ENCODE results near the gene DCLK1.

DCLK1 gene

GRCh38 chr13:36131222-36131930 is at the start of gene DCLK1:
DCLK1 (minus strand) TSS chr13:36131382.
- DNase-seq: no peak

GRCh38 chr13:36175621-36176020 is 44.4 kb upstream of the DCLK1 start:
- no peak for DNase-seq

- DNase-seq: no peak
Observed at GRCh38 chr13:36174923-36175322, 43.7 kb upstream of the DCLK1 start.

GRCh38 chr13:36173571-36174322 is 42.6 kb upstream of the DCLK1 start:
- DNase-seq: no peak

- no peak for DNase-seq
Observed at GRCh38 chr13:36166046-36166445, 34.9 kb upstream of the DCLK1 start.

- DNase-seq: no peak
Observed at GRCh38 chr13:36163809-36164308, 32.7 kb upstream of the DCLK1 start.

- no peak for DNase-seq
Observed at GRCh38 chr13:36163286-36163685, 32.1 kb upstream of the DCLK1 start.

GRCh38 chr13:36160297-36160696 is 29.1 kb upstream of the DCLK1 start:
- no peak for DNase-seq

- DNase-seq: no peak
Observed at GRCh38 chr13:36158611-36159010, 27.4 kb upstream of the DCLK1 start.

- no peak for DNase-seq
Observed at GRCh38 chr13:36157480-36157879, 26.3 kb upstream of the DCLK1 start.

- no peak for DNase-seq
Observed at GRCh38 chr13:36154567-36155291, 23.5 kb upstream of the DCLK1 start.

- DNase-seq: no peak
Observed at GRCh38 chr13:36151591-36151990, 20.4 kb upstream of the DCLK1 start.

- DNase-seq: no peak
Observed at GRCh38 chr13:36148446-36148845, 17.3 kb upstream of the DCLK1 start.

- DNase-seq: no peak
Observed at GRCh38 chr13:36147330-36147729, 16.1 kb upstream of the DCLK1 start.

- no peak for DNase-seq
Observed at GRCh38 chr13:36146511-36147269, 15.5 kb upstream of the DCLK1 start.

GRCh38 chr13:36143738-36144137 is 12.6 kb upstream of the DCLK1 start:
- no peak for DNase-seq

- DNase-seq: no peak
Observed at GRCh38 chr13:36142735-36143134, 11.6 kb upstream of the DCLK1 start.

GRCh38 chr13:36135876-36136275 is 4.7 kb upstream of the DCLK1 start:
- DNase-seq: no peak

GRCh38 chr13:36134632-36135031 is 3.5 kb upstream of the DCLK1 start:
- DNase-seq: no peak

- no peak for DNase-seq
Observed at GRCh38 chr13:36133950-36134626, 2.9 kb upstream of the DCLK1 start.

GRCh38 chr13:36132376-36132775 is 1.2 kb upstream of the DCLK1 start:
- DNase-seq: no peak

GRCh38 chr13:36131931-36132297 is 732 bp upstream of the DCLK1 start:
- no peak for DNase-seq

Measured in activated gamma-delta T cell treated with Interleukin-2 at 50 U/mL for 16 hours (primary cell).